Stimulated activated memory B cell treated with anti-CD40 and anti-IgM and Interleukin-4, amounts not matched to agents 10 μg/mL and 1 μg/mL and 100 μg/mL, for 72 hours (primary cell): ENCODE results near the gene C10orf67.
"Not testable (repeated sequence)": the region's sequence is repeated elsewhere in the genome, so short reads cannot be mapped to it uniquely, and the experiment has no call there.

Experiments used
- ATAC-seq: fragments of 150-1000 bp; cut with Tn5 transposase; 2 replicates; pipeline ENCODE4 v1.10.0; 2021
- H3K27ac Mint-ChIP-seq: one replicate; pipeline ENCODE4 v1.8.0; 2022; ENCODE audit warnings: mild to moderate bottlenecking, mixed read lengths
- H3K27me3 Mint-ChIP-seq: one replicate; pipeline ENCODE4 v1.8.0; 2022; ENCODE audit warnings: mixed read lengths
- H3K36me3 Mint-ChIP-seq: one replicate; pipeline ENCODE4 v1.8.0; 2022; ENCODE audit warnings: mixed read lengths
- H3K4me1 Mint-ChIP-seq: one replicate; pipeline ENCODE4 v1.8.0; 2022; ENCODE audit warnings: mixed read lengths
- H3K4me3 Mint-ChIP-seq: one replicate; pipeline ENCODE4 v1.8.0; 2022; ENCODE audit warnings: mild to moderate bottlenecking, moderate library complexity, mixed read lengths
- H3K9me3 Mint-ChIP-seq: one replicate; pipeline ENCODE4 v1.8.0; 2022; ENCODE audit warnings: mixed read lengths

C10orf67 gene

DNA sequence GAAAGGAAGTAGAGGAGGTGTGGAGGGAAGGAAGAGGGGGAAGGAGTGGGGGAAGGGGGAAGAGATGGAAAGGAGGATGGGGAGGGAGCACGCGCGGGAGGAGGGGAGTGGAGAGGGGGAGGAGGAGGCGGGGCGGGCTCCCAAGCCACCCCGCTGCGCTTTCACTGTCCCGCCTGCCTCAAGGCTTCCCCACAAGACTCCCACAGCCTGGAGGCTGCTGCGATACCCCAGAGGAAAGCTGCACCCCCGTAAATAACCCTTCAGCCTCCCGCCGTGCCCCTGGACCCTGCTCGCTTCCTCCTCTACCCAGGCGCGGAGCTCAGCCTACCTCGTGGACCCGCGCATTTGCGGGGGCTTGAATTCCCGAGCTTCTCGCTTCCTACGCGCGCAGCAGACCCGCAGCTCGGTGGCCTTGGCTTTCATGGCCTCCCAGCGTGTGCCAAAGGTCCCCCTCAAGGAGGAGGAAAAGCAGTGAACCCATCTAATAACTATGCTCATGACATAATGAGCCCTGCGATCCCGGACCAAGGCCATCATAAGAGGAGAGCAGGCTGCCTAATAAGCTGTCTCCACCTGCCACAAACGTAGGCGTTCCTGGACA lies at the start of gene C10orf67:
Gene C10orf67 (minus strand): TSS at position 557 of the 601 bp plus-strand sequence. CDS start 23 bp downstream, at position 534.
- Mint-ChIP-seq H3K9me3 (peaks cover 3% of the 10 kb centered on the region), H3K4me1 (peaks cover 16% of the 10 kb centered on the region), H3K4me3 (peak within 1 kb of the TSS; percentile 85), H3K27ac (peak within 1 kb of the TSS; percentile 68), H3K36me3 (no peaks in the 10 kb centered on the region), H3K27me3 (peaks cover 45% of the 10 kb centered on the region)
- peak; percentile 39 for ATAC-seq

- H3K27me3 Mint-ChIP-seq, result no peaks in the 10 kb centered on the region
- H3K36me3 Mint-ChIP-seq, result no peaks in the 10 kb centered on the region
- no peaks in the 10 kb centered on the region for H3K9me3 Mint-ChIP-seq
- ATAC-seq, result no peak
- H3K27ac Mint-ChIP-seq, result no peak overlapping the region
- no peak overlapping the region for H3K4me3 Mint-ChIP-seq
- peaks cover 7% of the 10 kb centered on the region for H3K4me1 Mint-ChIP-seq
Measured at GRCh38 chr10:23391821-23392220, 47.2 kb upstream of the C10orf67 start.

- Mint-ChIP-seq H3K4me1 (peaks cover 7% of the 10 kb centered on the region), H3K4me3 (no peak overlapping the region), H3K27me3 (no peaks in the 10 kb centered on the region), H3K27ac (no peak overlapping the region), H3K9me3 (no peaks in the 10 kb centered on the region), H3K36me3 (no peaks in the 10 kb centered on the region)
- ATAC-seq, result no peak
Measured at GRCh38 chr10:23390809-23391208, 46.2 kb upstream of the C10orf67 start.

DNA sequence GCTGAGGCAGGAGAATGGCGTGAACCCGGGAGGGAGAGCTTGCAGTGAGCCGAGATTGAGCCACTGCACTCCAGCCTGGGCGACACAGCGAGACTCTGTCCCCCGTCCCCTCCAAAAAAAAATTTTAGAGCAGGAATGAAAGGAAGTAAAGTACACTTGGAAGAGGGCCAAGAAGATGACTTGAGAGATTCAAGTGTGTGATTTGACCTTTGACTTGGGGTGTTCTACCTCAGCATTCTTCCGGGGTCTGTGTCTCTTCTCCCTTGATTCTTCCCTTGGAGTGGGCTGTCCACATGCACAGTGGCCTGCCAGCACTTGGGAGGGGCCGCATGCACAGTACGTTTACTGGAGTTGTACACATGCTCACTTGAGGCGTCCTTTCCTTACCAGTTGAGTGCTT lies 45.8 kb upstream of the C10orf67 start:
- not testable (repeated sequence) for H3K4me1 Mint-ChIP-seq, H3K9me3 Mint-ChIP-seq, H3K4me3 Mint-ChIP-seq, H3K36me3 Mint-ChIP-seq, H3K27ac Mint-ChIP-seq, ATAC-seq, H3K27me3 Mint-ChIP-seq

- H3K9me3 Mint-ChIP-seq, ATAC-seq, H3K36me3 Mint-ChIP-seq, H3K27ac Mint-ChIP-seq, H3K4me1 Mint-ChIP-seq, H3K4me3 Mint-ChIP-seq, H3K27me3 Mint-ChIP-seq: not testable (repeated sequence)
Measured at GRCh38 chr10:23387516-23387915, 42.9 kb upstream of the C10orf67 start.

GRCh38 chr10:23386052-23386451 lies 41.5 kb upstream of the C10orf67 start:
- Mint-ChIP-seq H3K36me3 (no peaks in the 10 kb centered on the region), H3K4me1 (no peaks in the 10 kb centered on the region), H3K27me3 (no peaks in the 10 kb centered on the region), H3K4me3 (no peak overlapping the region), H3K27ac (no peak overlapping the region), H3K9me3 (no peaks in the 10 kb centered on the region)
- no peak for ATAC-seq

- H3K4me3 Mint-ChIP-seq, result no peak overlapping the region
- no peaks in the 10 kb centered on the region for H3K9me3 Mint-ChIP-seq
- ATAC-seq, result no peak
- no peaks in the 10 kb centered on the region for H3K4me1 Mint-ChIP-seq
- no peaks in the 10 kb centered on the region for H3K36me3 Mint-ChIP-seq
- no peak overlapping the region for H3K27ac Mint-ChIP-seq
- no peaks in the 10 kb centered on the region for H3K27me3 Mint-ChIP-seq
Measured at GRCh38 chr10:23384364-23384763, 39.8 kb upstream of the C10orf67 start.

DNA sequence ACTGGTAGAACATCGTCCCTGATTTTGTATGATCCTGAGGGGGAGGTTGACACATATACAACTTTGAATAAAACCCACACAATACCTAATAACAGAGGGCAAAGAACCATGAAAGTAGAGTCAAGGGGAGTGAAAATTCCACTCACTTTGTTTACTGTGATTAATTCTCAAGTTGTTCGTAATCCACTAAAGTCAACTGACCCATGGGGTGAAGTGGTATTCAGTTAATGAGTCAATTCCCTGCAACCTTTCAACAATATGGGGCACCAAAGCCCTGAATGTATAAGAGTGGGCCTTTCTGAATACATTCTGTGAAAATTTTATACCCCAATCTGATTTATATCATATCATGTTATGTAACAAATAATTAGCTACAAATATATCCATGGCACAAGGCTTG lies 39.0 kb upstream of the C10orf67 start:
- Mint-ChIP-seq H3K9me3 (no peaks in the 10 kb centered on the region), H3K27ac (no peak overlapping the region), H3K4me1 (no peaks in the 10 kb centered on the region), H3K36me3 (no peaks in the 10 kb centered on the region), H3K4me3 (no peak overlapping the region), H3K27me3 (no peaks in the 10 kb centered on the region)
- no peak for ATAC-seq

- H3K36me3 Mint-ChIP-seq, result no peaks in the 10 kb centered on the region
- H3K4me3 Mint-ChIP-seq, result no peak overlapping the region
- H3K4me1 Mint-ChIP-seq, result peaks cover 3% of the 10 kb centered on the region
- no peaks in the 10 kb centered on the region for H3K9me3 Mint-ChIP-seq
- H3K27me3 Mint-ChIP-seq, result no peaks in the 10 kb centered on the region
- no peak for ATAC-seq
- no peak overlapping the region for H3K27ac Mint-ChIP-seq
Measured at GRCh38 chr10:23381298-23382040, 36.9 kb upstream of the C10orf67 start.

DNA sequence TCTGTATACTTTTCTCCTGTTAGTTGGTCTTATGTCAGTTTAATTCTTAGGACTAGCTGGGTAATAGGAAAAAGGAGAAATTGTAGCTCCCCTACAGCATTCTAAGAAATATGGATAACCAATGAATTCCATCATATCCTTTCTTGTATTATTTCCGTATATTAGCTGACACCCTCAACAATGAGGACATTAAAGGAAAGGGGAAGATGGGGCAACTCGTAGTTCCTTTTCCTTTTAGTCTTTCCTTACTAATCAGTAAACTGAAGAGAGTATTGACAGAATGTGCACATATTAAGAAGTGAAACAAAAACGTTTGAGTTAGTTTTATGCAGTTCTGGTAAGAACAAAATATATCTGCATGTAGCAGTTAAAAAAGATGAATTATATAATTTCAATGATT lies 35.1 kb upstream of the C10orf67 start:
- H3K9me3 Mint-ChIP-seq, result no peaks in the 10 kb centered on the region
- no peaks in the 10 kb centered on the region for H3K27me3 Mint-ChIP-seq
- H3K4me3 Mint-ChIP-seq, result no peak overlapping the region
- peaks cover 15% of the 10 kb centered on the region for H3K4me1 Mint-ChIP-seq
- H3K27ac Mint-ChIP-seq, result no peak overlapping the region
- ATAC-seq, result no peak
- no peaks in the 10 kb centered on the region for H3K36me3 Mint-ChIP-seq

- ATAC-seq, result peak; percentile 62
- no peaks in the 10 kb centered on the region for H3K36me3 Mint-ChIP-seq
- peaks cover 24% of the 10 kb centered on the region for H3K4me1 Mint-ChIP-seq
- no peak overlapping the region for H3K4me3 Mint-ChIP-seq
- no peaks in the 10 kb centered on the region for H3K9me3 Mint-ChIP-seq
- no peak overlapping the region for H3K27ac Mint-ChIP-seq
- H3K27me3 Mint-ChIP-seq, result peaks cover 14% of the 10 kb centered on the region
Measured at GRCh38 chr10:23376229-23376655, 31.6 kb upstream of the C10orf67 start.

GRCh38 chr10:23375366-23375765 lies 30.8 kb upstream of the C10orf67 start:
- Mint-ChIP-seq H3K4me3 (no peak overlapping the region), H3K4me1 (peaks cover 27% of the 10 kb centered on the region), H3K9me3 (no peaks in the 10 kb centered on the region), H3K27me3 (peaks cover 17% of the 10 kb centered on the region), H3K27ac (no peak overlapping the region), H3K36me3 (no peaks in the 10 kb centered on the region)
- no peak for ATAC-seq

DNA sequence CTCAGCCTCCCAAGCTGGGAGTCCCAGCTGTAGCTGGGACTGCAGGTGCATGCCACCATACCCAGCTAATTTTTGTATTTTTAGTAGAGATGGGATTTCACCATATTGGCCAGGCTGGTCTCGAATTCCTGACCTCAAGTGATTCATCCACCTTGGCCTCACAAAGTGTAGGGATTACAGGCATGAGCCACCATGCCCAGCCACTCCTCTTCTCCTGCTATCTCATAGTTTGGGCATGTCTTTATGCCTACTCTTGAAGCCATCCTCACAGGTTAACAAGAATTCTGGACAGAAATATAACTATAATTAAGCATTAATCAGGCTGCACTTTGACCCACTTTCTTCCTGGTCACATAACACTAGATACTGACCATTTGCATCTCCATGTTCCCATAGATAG lies 28.6 kb upstream of the C10orf67 start:
- no peaks in the 10 kb centered on the region for H3K36me3 Mint-ChIP-seq
- peaks cover 26% of the 10 kb centered on the region for H3K27me3 Mint-ChIP-seq
- no peak for ATAC-seq
- H3K27ac Mint-ChIP-seq, result no peak overlapping the region
- H3K9me3 Mint-ChIP-seq, result no peaks in the 10 kb centered on the region
- no peak overlapping the region for H3K4me3 Mint-ChIP-seq
- peaks cover 44% of the 10 kb centered on the region for H3K4me1 Mint-ChIP-seq

DNA sequence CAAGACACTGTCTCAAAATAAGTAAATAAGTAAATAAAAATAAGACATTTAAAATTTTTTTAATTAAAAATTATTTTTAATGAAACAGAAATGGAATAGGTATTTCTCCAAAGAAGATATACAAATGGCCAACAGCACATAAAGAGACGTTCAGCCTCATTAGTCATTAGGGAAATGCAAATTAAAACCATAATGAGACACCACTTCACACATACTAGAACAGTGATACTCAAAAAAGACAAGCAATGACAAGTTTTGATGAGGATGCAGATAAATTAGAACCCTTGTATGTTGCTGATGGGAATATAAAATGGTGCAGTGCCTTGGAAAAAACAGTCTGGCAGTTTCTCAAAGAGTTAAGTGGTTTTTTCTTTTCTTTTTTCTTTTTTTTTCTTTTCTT lies 26.5 kb upstream of the C10orf67 start:
- ATAC-seq, result no peak
- H3K27me3 Mint-ChIP-seq, result peaks cover 31% of the 10 kb centered on the region
- H3K9me3 Mint-ChIP-seq, result no peaks in the 10 kb centered on the region
- peaks cover 45% of the 10 kb centered on the region for H3K4me1 Mint-ChIP-seq
- H3K4me3 Mint-ChIP-seq, result no peak overlapping the region
- H3K36me3 Mint-ChIP-seq, result no peaks in the 10 kb centered on the region
- no peak overlapping the region for H3K27ac Mint-ChIP-seq

- H3K27ac Mint-ChIP-seq, result no peak overlapping the region
- peaks cover 38% of the 10 kb centered on the region for H3K4me1 Mint-ChIP-seq
- H3K4me3 Mint-ChIP-seq, result no peak overlapping the region
- peaks cover 38% of the 10 kb centered on the region for H3K27me3 Mint-ChIP-seq
- no peaks in the 10 kb centered on the region for H3K9me3 Mint-ChIP-seq
- H3K36me3 Mint-ChIP-seq, result no peaks in the 10 kb centered on the region
- ATAC-seq, result no peak
Measured at GRCh38 chr10:23370106-23370505, 25.5 kb upstream of the C10orf67 start.
